Measurements from ENCODE around the gene ZDHHC5. TPM values are rescaled to one million over a fixed set of nuclear protein-coding genes. Genes with fewer than 3 reads are reported as not detected.
A peak's percentile ranks its signal among the peaks of the same experiment; 100 is the strongest.

ZDHHC5 gene
- total RNA-seq, 1 experiment from 2014 or later, result 51.6 TPM

DNA sequence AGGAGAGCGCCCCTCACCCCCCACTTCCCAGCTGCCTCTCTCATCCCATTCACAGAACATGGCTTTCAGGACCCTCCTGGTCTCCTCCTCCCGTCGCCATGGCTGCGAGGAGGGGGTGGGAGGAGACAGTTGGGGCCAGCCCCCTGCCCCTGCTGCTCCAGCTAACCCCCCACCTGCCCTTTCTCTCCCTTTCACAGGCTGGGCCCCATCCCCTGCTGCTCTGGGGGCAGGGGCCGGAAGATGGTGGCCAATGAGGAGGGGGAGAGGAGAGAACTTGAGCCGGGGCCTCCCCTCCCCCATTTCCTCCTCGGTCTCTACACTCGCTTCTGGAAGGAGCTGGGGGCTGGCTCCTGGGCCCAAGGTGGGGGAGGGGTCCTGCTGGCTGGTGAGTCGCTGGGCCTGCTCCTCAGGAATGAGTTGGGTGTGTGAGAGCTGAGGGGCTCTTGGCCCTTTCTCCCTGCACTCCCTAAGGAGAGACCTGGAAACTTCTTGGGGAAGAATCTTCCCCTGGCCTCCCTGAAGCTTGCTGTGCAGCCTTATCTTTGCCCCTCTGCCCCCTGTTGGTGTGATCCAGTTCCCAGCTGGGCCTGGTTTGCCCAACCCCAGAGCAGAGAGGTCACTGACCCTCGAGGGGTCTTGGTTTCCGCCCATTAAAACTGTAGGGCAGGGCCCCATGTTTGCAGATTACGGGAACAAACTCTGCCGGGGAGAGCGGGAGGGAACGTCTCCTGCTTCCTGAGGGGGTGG lies 28.4 kb upstream of the ZDHHC5 start:
- peak overlapping the region; percentile 96 for H3K4me3 Mint-ChIP-seq
- H3K9me3 Mint-ChIP-seq, result no peaks in the 10 kb centered on the region
- peak; percentile 79 for ATAC-seq
- H3K4me1 Mint-ChIP-seq, result peaks cover 61% of the 10 kb centered on the region
- H3K27me3 Mint-ChIP-seq (ENCODE audit: low read depth), result peaks cover 6% of the 10 kb centered on the region
- ChIA-PET POLR2A (interaction anchor here (0.6 to 6.6 kb wide), 28 partner anchors 9 to 315 kb away, joined by 3 to 115 read pairs (median 4); partner anchors contain the start of genes CTNND1, MED19, SELENOH and SERPING1), CTCF (interaction anchor here (0.7 to 7.6 kb wide), 24 partner anchors 8 to 884 kb away, joined by 3 to 363 read pairs (median 4); partner anchors contain the start of genes RTN4RL2, SERPING1, SLC43A1 and UBE2L6)
- H3K36me3 Mint-ChIP-seq, result peaks cover 39% of the 10 kb centered on the region
- peak; percentile 97 for DNase-seq (ENCODE audit: low spot score)
- peak overlapping the region; percentile 99 for H3K27ac Mint-ChIP-seq
- TF ChIP-seq CREM (CRISPR knock-in tag; IDR thresholded peaks at IDR 0.05) (no peak), EMX1 (CRISPR knock-in tag; IDR thresholded peaks at IDR 0.05) (peak; percentile 28; the same call in 1 of the 2 replicates), ZNF423 (CRISPR knock-in tag; IDR thresholded peaks at IDR 0.05) (peak; percentile 85), RORB (CRISPR knock-in tag; IDR thresholded peaks at IDR 0.05) (0 out of 2 replicates have a peak, but pooled peaks have one; percentile 1), SP1 (CRISPR knock-in tag; conservative IDR thresholded peaks at IDR 0.05) (peak; percentile 95), GTF2I (CRISPR knock-in tag; conservative IDR thresholded peaks at IDR 0.05) (no peak), NFYB (CRISPR knock-in tag; conservative IDR thresholded peaks at IDR 0.05; ENCODE audit: low read depth) (peak; percentile 71), NFE2L1 (CRISPR knock-in tag; IDR thresholded peaks at IDR 0.05) (no peak; the same call in none of the 2 replicates), JUN (CRISPR knock-in tag; IDR thresholded peaks at IDR 0.05) (no peak), OVOL2 (CRISPR knock-in tag; IDR thresholded peaks at IDR 0.05; ENCODE audit: borderline replicate concordance) (0 out of 2 replicates have a peak, but pooled peaks have one; percentile 12), ESRRA (CRISPR knock-in tag; IDR thresholded peaks at IDR 0.05; ENCODE audit: borderline replicate concordance) (no peak), NFATC4 (CRISPR knock-in tag; IDR thresholded peaks at IDR 0.05) (no peak), FOXK1 (CRISPR knock-in tag; IDR thresholded peaks at IDR 0.05) (peak; percentile 67; the same call in 1 of the 2 replicates), FOXJ3 (CRISPR knock-in tag; IDR thresholded peaks at IDR 0.05; ENCODE audit: borderline replicate concordance) (peak; percentile 86; the same call in 1 of the 2 replicates), ZBTB21 (CRISPR knock-in tag; IDR thresholded peaks at IDR 0.05; ENCODE audit: borderline replicate concordance) (peak; percentile 42; the same call in 1 of the 2 replicates), ZNF232 (CRISPR knock-in tag; IDR thresholded peaks at IDR 0.05) (0 out of 2 replicates have a peak, but pooled peaks have one; percentile 16), ELF4 (CRISPR knock-in tag; IDR thresholded peaks at IDR 0.05; ENCODE audit: low read depth) (0 out of 2 replicates have a peak, but pooled peaks have one; percentile 54), CREB1 (CRISPR knock-in tag; IDR thresholded peaks at IDR 0.05) (no peak), TEAD1 (CRISPR knock-in tag; IDR thresholded peaks at IDR 0.05) (peak; percentile 86), FOXP1 (CRISPR knock-in tag; IDR thresholded peaks at IDR 0.05; ENCODE audit: borderline replicate concordance) (peak; percentile 29; the same call in 1 of the 2 replicates)
- TF ChIP-seq, protein P1, sequence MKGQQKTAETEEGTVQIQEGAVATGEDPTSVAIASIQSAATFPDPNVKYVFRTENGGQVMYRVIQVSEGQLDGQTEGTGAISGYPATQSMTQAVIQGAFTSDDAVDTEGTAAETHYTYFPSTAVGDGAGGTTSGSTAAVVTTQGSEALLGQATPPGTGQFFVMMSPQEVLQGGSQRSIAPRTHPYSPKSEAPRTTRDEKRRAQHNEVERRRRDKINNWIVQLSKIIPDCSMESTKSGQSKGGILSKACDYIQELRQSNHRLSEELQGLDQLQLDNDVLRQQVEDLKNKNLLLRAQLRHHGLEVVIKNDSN (CRISPR knock-in tag; IDR thresholded peaks at IDR 0.05), result peak; percentile 58
- TF ChIP-seq, protein P2, sequence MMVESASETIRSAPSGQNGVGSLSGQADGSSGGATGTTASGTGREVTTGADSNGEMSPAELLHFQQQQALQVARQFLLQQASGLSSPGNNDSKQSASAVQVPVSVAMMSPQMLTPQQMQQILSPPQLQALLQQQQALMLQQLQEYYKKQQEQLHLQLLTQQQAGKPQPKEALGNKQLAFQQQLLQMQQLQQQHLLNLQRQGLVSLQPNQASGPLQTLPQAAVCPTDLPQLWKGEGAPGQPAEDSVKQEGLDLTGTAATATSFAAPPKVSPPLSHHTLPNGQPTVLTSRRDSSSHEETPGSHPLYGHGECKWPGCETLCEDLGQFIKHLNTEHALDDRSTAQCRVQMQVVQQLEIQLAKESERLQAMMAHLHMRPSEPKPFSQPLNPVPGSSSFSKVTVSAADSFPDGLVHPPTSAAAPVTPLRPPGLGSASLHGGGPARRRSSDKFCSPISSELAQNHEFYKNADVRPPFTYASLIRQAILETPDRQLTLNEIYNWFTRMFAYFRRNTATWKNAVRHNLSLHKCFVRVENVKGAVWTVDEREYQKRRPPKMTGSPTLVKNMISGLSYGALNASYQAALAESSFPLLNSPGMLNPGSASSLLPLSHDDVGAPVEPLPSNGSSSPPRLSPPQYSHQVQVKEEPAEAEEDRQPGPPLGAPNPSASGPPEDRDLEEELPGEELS (CRISPR knock-in tag; IDR thresholded peaks at IDR 0.05), result peak; percentile 93
- TF ChIP-seq, protein P3, sequence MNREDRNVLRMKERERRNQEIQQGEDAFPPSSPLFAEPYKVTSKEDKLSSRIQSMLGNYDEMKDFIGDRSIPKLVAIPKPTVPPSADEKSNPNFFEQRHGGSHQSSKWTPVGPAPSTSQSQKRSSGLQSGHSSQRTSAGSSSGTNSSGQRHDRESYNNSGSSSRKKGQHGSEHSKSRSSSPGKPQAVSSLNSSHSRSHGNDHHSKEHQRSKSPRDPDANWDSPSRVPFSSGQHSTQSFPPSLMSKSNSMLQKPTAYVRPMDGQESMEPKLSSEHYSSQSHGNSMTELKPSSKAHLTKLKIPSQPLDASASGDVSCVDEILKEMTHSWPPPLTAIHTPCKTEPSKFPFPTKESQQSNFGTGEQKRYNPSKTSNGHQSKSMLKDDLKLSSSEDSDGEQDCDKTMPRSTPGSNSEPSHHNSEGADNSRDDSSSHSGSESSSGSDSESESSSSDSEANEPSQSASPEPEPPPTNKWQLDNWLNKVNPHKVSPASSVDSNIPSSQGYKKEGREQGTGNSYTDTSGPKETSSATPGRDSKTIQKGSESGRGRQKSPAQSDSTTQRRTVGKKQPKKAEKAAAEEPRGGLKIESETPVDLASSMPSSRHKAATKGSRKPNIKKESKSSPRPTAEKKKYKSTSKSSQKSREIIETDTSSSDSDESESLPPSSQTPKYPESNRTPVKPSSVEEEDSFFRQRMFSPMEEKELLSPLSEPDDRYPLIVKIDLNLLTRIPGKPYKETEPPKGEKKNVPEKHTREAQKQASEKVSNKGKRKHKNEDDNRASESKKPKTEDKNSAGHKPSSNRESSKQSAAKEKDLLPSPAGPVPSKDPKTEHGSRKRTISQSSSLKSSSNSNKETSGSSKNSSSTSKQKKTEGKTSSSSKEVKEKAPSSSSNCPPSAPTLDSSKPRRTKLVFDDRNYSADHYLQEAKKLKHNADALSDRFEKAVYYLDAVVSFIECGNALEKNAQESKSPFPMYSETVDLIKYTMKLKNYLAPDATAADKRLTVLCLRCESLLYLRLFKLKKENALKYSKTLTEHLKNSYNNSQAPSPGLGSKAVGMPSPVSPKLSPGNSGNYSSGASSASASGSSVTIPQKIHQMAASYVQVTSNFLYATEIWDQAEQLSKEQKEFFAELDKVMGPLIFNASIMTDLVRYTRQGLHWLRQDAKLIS (CRISPR knock-in tag; IDR thresholded peaks at IDR 0.05; ENCODE audit: borderline replicate concordance), result no peak
- TF ChIP-seq, protein P4, sequence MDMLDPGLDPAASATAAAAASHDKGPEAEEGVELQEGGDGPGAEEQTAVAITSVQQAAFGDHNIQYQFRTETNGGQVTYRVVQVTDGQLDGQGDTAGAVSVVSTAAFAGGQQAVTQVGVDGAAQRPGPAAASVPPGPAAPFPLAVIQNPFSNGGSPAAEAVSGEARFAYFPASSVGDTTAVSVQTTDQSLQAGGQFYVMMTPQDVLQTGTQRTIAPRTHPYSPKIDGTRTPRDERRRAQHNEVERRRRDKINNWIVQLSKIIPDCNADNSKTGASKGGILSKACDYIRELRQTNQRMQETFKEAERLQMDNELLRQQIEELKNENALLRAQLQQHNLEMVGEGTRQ (CRISPR knock-in tag; IDR thresholded peaks at IDR 0.05), result peak; percentile 44
- TF ChIP-seq, protein P5, sequence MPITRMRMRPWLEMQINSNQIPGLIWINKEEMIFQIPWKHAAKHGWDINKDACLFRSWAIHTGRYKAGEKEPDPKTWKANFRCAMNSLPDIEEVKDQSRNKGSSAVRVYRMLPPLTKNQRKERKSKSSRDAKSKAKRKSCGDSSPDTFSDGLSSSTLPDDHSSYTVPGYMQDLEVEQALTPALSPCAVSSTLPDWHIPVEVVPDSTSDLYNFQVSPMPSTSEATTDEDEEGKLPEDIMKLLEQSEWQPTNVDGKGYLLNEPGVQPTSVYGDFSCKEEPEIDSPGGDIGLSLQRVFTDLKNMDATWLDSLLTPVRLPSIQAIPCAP (CRISPR knock-in tag; IDR thresholded peaks at IDR 0.05), result peak; percentile 66; the same call in 1 of the 2 replicates
- TF ChIP-seq, protein P6, sequence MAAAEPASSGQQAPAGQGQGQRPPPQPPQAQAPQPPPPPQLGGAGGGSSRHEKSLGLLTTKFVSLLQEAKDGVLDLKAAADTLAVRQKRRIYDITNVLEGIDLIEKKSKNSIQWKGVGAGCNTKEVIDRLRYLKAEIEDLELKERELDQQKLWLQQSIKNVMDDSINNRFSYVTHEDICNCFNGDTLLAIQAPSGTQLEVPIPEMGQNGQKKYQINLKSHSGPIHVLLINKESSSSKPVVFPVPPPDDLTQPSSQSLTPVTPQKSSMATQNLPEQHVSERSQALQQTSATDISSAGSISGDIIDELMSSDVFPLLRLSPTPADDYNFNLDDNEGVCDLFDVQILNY (CRISPR knock-in tag; IDR thresholded peaks at IDR 0.05), result peak; percentile 76; the same call in 1 of the 2 replicates

Measured in WTC11 (cell line).